GM19035 (cell line): ENCODE measurements around the gene FBXL17.

ENCODE experiments used
- ATAC-seq: cut with Tn5 transposase; IDR thresholded peaks from one replicate; pipeline ENCODE4 v1.9.1; 2021; ENCODE audit not compliant: unreplicated experiment

Gene FBXL17

DNA sequence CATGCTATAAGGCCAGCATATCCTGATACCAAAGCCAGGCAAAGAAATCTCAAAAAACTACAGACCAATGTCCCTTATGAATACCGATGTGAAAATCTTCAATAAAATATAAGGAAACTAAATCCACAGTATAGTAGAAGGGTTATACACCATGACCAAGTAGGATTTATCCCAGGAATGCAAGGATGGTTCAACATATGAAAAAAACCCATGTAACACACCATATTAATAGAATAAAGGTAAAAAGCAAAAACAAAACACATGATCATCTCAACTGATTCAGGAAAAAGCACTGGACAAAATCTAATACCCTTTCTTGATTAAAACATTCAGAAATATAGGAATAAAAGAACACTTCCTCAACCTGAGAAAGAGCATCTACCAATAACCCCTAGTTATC is 6.1 kb downstream of the FBXL17 start:
- no peak for ATAC-seq

- no peak for ATAC-seq
Measured at GRCh38 chr5:108373426-108373825, 8.5 kb downstream of the FBXL17 start.

DNA sequence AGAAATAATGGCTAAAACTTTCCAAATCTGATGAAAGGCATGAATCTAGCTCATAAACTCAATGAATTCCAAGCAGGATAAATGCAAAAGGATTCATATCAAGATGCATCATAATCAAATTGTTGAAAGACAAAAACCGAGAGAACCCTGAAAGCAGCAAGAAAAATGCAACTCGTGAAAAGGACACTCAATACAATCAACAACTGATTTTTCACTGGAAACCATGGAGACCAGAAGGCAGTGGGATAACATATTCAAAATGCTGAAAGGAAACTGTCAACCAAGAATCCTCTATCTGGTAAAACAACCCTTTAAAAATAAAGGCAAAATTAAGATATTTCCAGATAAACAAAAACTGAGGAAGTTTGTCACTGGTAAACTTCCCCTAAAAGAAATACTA is 9.5 kb downstream of the FBXL17 start:
- no peak for ATAC-seq

GRCh38 chr5:108371263-108371662 is 10.6 kb downstream of the FBXL17 start:
- ATAC-seq: no peak

DNA sequence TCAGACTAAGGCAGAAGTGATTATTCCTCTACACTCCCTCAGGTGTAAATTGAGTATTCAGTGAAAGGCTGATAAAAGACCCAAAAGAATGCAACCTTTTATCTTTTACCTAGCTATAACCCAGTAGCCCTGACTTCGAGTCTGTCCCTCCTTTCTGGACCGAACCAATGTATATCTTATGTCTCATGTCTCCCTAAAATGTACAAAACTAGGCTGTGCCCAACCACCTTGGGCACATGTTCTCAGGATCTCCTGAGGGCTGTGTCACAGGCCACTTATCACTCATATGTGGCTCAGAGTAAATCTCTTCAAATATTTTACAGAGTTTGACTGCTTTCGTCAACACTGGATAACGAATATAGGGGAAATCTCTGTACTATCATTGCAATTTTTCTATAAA is 12.7 kb downstream of the FBXL17 start:
- ATAC-seq: no peak

- ATAC-seq: no peak
Measured at GRCh38 chr5:108367679-108368334, 14.1 kb downstream of the FBXL17 start.

GRCh38 chr5:108366500-108366899 is 15.4 kb downstream of the FBXL17 start:
- ATAC-seq: no peak

DNA sequence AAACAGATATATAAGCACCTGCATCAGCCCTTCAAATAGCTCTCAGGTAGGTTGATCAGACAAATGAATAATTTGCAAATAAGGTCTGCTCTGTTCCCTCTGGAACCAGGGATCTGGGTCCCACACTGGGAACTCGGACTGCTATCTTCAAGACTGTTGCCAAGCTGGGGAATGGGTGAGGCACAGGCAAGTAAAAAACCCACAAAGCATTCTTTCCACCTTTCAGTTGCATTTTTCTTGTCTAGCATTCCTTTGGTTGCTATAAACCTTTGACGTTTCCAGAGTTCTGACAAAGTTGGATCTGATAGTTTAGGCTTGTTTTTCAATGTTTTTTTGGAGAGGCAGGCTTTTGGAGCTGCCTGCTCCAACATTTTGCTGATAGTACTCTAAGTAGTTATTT is 20.1 kb downstream of the FBXL17 start:
- no peak for ATAC-seq

- ATAC-seq: no peak
Measured at GRCh38 chr5:108361239-108361638, 20.7 kb downstream of the FBXL17 start.

GRCh38 chr5:108360280-108360679 is 21.6 kb downstream of the FBXL17 start:
- ATAC-seq: no peak

GRCh38 chr5:108356286-108356685 is 25.6 kb downstream of the FBXL17 start:
- no peak for ATAC-seq

- no peak for ATAC-seq
Measured at GRCh38 chr5:108353087-108353486, 28.8 kb downstream of the FBXL17 start.

GRCh38 chr5:108345541-108346171 is 36.2 kb downstream of the FBXL17 start:
- peak; percentile 76 for ATAC-seq

DNA sequence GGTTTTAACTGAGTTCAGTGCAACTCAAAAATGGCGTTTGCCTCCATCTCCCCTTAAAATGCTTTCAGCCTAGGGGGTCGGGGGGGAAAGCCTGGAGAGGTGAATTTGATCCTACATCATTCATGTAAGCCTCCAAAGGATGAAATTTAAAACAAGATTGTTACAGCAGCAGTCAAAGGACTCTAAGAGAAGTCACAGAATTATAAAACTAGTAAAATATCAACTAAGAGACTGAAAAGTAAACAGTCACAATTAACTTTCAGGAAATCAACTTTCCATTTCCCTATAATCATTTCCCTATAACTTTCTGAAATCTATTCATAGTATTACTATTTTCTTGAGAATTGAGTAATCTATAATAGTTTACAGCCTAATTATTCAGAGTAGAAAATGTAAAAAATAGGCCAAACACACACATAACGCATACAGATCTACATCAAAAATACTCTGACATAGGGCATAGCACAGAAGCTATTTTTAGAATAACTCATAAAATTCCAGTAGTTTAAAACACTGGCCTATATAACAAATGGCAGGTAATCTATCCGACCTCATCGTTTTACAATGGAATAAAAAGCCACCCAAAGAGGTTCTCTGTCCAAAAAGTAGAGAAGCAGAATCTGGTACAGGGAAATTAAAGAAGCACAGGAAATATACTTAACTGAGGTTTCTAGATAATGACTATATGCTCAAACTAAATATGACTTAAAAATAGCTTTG is 37.6 kb downstream of the FBXL17 start:
- no peak for ATAC-seq

DNA sequence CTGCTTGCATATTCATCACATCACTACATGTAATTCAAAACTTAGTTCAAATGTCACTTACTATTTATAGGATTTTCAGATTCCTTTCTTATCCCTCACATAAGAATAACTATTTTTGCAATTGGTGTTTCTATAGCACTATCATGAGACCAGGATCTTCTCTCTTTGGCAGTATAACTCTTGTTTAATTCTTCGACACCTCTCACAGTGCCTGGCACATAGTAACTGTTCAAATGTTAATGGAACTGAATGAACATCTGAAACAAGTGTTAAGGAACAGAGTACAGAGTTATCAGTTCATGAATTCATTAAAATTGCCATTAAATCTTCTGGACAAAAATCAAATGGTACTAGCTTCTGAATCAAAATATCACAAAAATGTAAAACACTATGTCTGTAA is 40.0 kb downstream of the FBXL17 start:
- ATAC-seq: no peak

DNA sequence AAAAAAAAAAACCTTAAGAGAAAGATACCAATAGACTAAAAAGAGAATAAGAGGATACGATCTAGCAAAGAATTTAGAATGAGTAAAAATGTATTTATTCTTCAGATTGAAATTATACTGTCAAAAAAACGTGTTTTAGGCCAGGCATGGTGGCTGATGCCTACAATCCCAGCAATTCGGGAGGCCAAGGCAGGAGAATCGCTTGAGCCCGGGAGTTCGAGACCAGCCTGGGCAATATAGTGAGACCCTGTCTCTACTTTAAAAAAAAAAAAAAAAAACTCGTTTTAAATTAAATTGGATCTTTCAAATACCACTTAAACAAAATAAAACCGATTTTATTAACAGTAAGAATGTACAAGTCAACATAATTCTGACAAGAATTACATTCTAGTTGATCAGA is 41.8 kb downstream of the FBXL17 start:
- no peak for ATAC-seq

GRCh38 chr5:108339220-108339619 is 42.7 kb downstream of the FBXL17 start:
- no peak for ATAC-seq

GRCh38 chr5:108334225-108334624 is 47.7 kb downstream of the FBXL17 start:
- ATAC-seq: no peak

DNA sequence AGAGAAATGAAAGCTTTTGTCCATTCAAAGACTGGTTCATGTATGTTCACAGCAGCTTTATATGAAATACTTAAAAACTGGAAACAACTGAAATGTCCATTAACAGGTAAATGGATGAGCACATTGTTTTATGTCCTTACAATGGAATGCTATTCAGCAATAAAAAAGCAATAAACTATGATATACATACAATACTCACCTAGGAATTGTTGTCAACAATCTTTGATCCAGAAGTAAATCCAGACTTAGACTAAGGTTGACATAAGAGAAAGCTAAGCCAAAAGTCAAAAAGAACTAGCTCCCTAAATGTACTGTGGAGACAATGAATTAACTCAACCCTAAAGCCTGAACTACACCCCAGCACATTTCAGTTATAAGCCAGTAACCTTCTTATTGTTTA is 54.9 kb downstream of the FBXL17 start:
- ATAC-seq: no peak

DNA sequence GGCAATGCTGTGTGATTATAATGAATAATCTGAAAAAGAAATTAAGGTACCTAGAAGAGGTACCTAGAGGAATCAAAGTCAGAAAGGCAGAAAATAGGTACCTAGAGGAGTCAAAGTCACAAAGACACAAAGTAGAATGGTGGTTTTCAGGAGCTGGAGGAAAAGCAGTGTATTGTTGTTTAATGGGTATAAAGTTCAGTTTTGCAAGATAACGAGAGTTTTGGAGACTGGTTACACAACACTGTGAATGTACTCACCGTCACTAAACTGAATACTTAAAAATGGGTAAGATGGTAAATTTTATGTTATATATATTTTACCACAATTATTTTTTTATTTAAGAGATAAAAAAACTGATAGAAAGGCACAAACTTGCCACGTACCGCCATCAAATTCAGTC is 57.0 kb downstream of the FBXL17 start:
- no peak for ATAC-seq

GRCh38 chr5:108321341-108321740 is 60.6 kb downstream of the FBXL17 start:
- ATAC-seq: no peak

GRCh38 chr5:108320231-108320630 is 61.7 kb downstream of the FBXL17 start:
- no peak for ATAC-seq
